OCI-LY7 (cell line): Measurements from ENCODE around the gene TOP2A. TPM values are rescaled to one million over a fixed set of nuclear protein-coding genes. Genes with fewer than 3 reads are reported as not detected.

Source experiments
- BruUV-seq: library from RNA; stranded (reverse); fragments of 400-500 nt; replicated peaks from 2 replicates; lab custom pipeline; 2021; lab: Mats Ljungman, UMichigan
- CTCF ChIA-PET: fragments of 300-600 bp; sonication (Branson Sonifier 250); formaldehyde crosslinking; loops from one replicate; lab custom pipeline; 2022; ENCODE audit warnings: antibody characterized with exemption; ENCODE audit not compliant: unreplicated experiment; lab: Charles Lee
- POLR2A ChIA-PET: fragments of 300-600 bp; sonication (Branson Sonifier 250); formaldehyde crosslinking; loops from one replicate; lab custom pipeline; 2022; ENCODE audit warnings: antibody characterized with exemption; lab: Charles Lee
- DNase-seq: peaks from one replicate; pipeline ENCODE4 v3.0.0-alpha.2; 2015; ENCODE audit warnings: low spot score
- H2AFZ ChIP-seq: fragments of 200-600 bp; sonication (generic), shearing (Covaris generic); 2 replicates; pipeline ENCODE4 v1.6.1; 2014; ENCODE audit warnings: mild to moderate bottlenecking, antibody characterized with exemption, low read length, moderate library complexity
- H3K27ac ChIP-seq: fragments of 200-600 bp; sonication (generic); 2 replicates; pipeline ENCODE4 v1.5.1; 2014; ENCODE audit warnings: mixed run types, low read depth, mild to moderate bottlenecking, moderate library complexity, low read length, inconsistent platforms; ENCODE audit not compliant: poor library complexity, severe bottlenecking
- H3K36me3 ChIP-seq: fragments of 200-600 bp; sonication (generic); 2 replicates; pipeline ENCODE4 v1.6.1; 2014; ENCODE audit warnings: mild to moderate bottlenecking, antibody characterized with exemption, low read length, moderate library complexity, mixed read lengths; ENCODE audit not compliant: insufficient read depth
- H3K4me1 ChIP-seq: fragments of 200-600 bp; sonication (generic); 2 replicates; pipeline ENCODE4 v1.5.1; 2014; ENCODE audit warnings: mild to moderate bottlenecking, low read length; ENCODE audit not compliant: insufficient read depth, poor library complexity, severe bottlenecking
- H3K4me2 ChIP-seq: fragments of 200-600 bp; sonication (generic); 2 replicates; pipeline ENCODE4 v1.6.1; 2014; ENCODE audit warnings: mild to moderate bottlenecking, low read length
- H3K4me3 ChIP-seq: fragments of 200-600 bp; sonication (generic); 2 replicates; pipeline ENCODE4 v1.5.1; 2014; ENCODE audit warnings: mild to moderate bottlenecking, low read depth, low read length; ENCODE audit not compliant: poor library complexity, severe bottlenecking
- H3K79me2 ChIP-seq: fragments of 200-600 bp; sonication (generic); 2 replicates; pipeline ENCODE4 v1.6.1; 2016; ENCODE audit warnings: low read depth, mild to moderate bottlenecking, low read length, moderate library complexity, mixed read lengths; ENCODE audit not compliant: insufficient read depth
- H3K9me2 ChIP-seq: fragments of 200-600 bp; sonication (generic); 2 replicates; pipeline ENCODE4 v1.6.1; 2016; ENCODE audit warnings: mild to moderate bottlenecking, low read length, mixed read lengths; ENCODE audit not compliant: insufficient read depth
- H3K9me3 ChIP-seq: fragments of 200-600 bp; sonication (generic); 2 replicates; pipeline ENCODE4 v1.6.1; 2014; ENCODE audit warnings: mild to moderate bottlenecking, mixed run types, low read length, mixed read lengths
- H4K20me1 ChIP-seq: fragments of 200-600 bp; sonication (generic); 2 replicates; pipeline ENCODE4 v1.6.1; 2014; ENCODE audit warnings: mild to moderate bottlenecking, antibody characterized with exemption, low read length, moderate library complexity, mixed read lengths; ENCODE audit not compliant: insufficient read depth
- EZH2phosphoT487 ChIP-seq: fragments of 200-600 bp; sonication (generic); IDR thresholded peaks from 2 replicates; pipeline ENCODE4 v1.6.1; 2018; ENCODE audit warnings: low read depth, borderline replicate concordance, mild to moderate bottlenecking, mixed run types, antibody characterized with exemption, low read length, moderate library complexity, mixed read lengths
- intact Hi-C: fragments of 100-400 bp; cut with micrococcal nuclease; formaldehyde crosslinking; loops from one replicate; pipeline ENCODE4 v1.10.0; 2022; ENCODE audit not compliant: unreplicated experiment
- total RNA-seq, 2 experiments: library from RNA; depleted of rRNA in 1 of 2; stranded (reverse); fragments of >200 nt in 1 of 2; shearing (Covaris generic) in 1 of 2; gene quantifications; 2 replicates each; pipeline ENCODE4 v1.2.3, GENCODE V29; 2014 to 2022
- TF ChIP-seq, protein P1 (sequence below): fragments of 200-600 bp; sonication (generic); conservative IDR thresholded peaks from 2 replicates; pipeline ENCODE4 v1.5.1; 2014; ENCODE audit warnings: mild to moderate bottlenecking, antibody characterized with exemption, low read length, moderate library complexity, mixed read lengths

TOP2A gene
- total RNA-seq, 2 experiments from 2014 or later: 293 to 340 TPM

DNA sequence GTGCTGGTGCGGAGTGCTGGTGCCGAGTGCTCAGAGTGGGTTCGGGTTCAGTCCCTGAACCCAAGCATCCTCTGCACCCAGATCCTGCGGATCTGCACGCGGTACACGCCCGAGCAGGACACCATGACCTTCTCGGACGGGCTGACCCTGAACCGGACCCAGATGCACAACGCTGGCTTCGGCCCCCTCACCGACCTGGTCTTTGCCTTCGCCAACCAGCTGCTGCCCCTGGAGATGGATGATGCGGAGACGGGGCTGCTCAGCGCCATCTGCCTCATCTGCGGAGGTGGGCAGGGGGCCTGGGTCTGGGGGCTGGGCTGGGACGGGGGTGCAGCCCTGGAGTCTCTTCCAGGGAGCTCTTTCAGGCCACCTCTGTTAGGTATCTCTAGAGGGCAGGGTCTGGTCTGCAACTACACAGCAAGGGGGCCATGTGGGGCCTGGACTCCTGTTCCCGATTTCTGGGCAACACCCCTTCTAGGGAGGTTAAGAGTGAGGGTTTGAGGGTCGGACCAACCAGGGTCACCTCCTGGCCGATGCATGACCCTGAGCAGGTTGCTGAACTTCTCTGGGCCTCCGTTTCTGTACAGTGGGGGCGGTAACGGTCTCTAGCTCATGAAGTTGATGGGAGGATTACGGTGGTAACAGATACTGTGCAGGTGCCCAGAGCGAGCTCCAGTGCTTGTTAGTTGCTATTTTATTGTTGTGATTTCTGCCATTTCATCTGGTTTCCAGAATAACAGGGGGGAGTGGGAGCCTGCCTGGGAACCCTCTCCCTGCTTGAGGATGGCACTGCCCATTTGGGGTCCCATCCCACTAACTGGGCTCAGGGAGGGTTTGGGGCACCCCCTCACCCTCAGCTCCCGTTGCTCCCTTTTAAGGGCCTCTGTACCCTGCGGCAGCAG is 63.2 kb downstream of the TOP2A start:
- no peak for DNase-seq
- intact Hi-C loops: loop anchor here (1.0 to 5.0 kb wide), 4 partner anchors 51 to 152 kb away; partner anchors contain the start of genes IGFBP4 and TOP2A
- ChIA-PET POLR2A (no interaction called here), CTCF (interaction anchor here (1.0 to 1.4 kb wide), 2 partner anchors 13 to 47 kb away, joined by 3 to 4 read pairs; no protein-coding TSS in a partner anchor)
- Histone ChIP-seq H3K4me2 (no peak overlapping the region), H3K4me3 (no peak overlapping the region), H3K79me2 (no peaks in the 10 kb centered on the region), H4K20me1 (no peaks in the 10 kb centered on the region), H3K36me3 (no peaks in the 10 kb centered on the region), H3K9me2 (no peaks in the 10 kb centered on the region), H3K9me3 (no peaks in the 10 kb centered on the region), H3K27ac (no peak overlapping the region), H3K4me1 (peaks cover 8% of the 10 kb centered on the region), H2AFZ (no peak overlapping the region)
- no TSS peak for BruUV-seq
- TF ChIP-seq, protein P1, sequence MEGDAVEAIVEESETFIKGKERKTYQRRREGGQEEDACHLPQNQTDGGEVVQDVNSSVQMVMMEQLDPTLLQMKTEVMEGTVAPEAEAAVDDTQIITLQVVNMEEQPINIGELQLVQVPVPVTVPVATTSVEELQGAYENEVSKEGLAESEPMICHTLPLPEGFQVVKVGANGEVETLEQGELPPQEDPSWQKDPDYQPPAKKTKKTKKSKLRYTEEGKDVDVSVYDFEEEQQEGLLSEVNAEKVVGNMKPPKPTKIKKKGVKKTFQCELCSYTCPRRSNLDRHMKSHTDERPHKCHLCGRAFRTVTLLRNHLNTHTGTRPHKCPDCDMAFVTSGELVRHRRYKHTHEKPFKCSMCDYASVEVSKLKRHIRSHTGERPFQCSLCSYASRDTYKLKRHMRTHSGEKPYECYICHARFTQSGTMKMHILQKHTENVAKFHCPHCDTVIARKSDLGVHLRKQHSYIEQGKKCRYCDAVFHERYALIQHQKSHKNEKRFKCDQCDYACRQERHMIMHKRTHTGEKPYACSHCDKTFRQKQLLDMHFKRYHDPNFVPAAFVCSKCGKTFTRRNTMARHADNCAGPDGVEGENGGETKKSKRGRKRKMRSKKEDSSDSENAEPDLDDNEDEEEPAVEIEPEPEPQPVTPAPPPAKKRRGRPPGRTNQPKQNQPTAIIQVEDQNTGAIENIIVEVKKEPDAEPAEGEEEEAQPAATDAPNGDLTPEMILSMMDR: no peak
- no peak for TF ChIP-seq EZH2phosphoT487

DNA sequence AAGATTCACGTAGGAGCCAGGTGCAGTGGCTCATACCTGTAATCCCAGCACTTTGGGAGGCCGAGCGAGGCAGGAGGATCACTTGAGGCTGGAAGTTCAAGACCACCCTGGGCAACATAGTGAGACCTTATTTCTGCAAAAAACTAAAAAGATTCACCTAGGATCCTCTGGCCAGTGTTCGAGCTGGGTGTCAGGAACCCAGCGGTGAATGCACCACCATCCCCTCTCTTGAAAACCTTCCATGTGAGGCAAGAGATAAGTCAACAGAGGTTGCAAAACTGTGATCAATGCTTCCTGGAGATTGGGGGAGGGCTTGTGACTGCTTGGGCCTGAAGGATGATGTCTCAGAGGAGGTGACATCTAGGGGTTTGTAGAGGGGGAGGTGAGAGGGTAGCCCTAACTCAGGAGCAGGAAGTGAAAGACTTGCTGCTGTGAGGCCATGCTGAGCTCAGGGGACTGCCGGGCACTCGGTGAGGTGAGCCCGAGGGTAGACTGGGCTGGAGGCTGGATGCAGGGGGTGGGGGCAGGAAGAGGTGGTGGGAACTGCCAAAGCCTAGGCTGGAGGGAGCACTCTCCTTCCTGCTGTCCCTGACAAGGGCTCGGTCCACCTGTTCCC is 64.8 kb downstream of the TOP2A start:
- intact Hi-C loops: no loop called here
- H3K4me3 ChIP-seq: no peak overlapping the region
- H3K27ac ChIP-seq: no peak overlapping the region
- DNase-seq: no peak
- no peaks in the 10 kb centered on the region for H4K20me1 ChIP-seq
- peaks cover 8% of the 10 kb centered on the region for H3K4me1 ChIP-seq
- H3K9me2 ChIP-seq: no peaks in the 10 kb centered on the region
- no peaks in the 10 kb centered on the region for H3K79me2 ChIP-seq
- H3K36me3 ChIP-seq: no peaks in the 10 kb centered on the region
- ChIA-PET POLR2A (no interaction called here), CTCF (interaction anchor here (0.6 kb wide), 1 partner anchor 39 kb away, joined by 3 read pairs; no protein-coding TSS in a partner anchor)
- H2AFZ ChIP-seq: no peak overlapping the region
- BruUV-seq: no TSS peak
- H3K9me3 ChIP-seq: no peaks in the 10 kb centered on the region
- H3K4me2 ChIP-seq: no peak overlapping the region
- no peak for TF ChIP-seq EZH2phosphoT487
- TF ChIP-seq, protein P1: no peak
